ENCODE results near the gene ADAM10. TPM values are rescaled to one million over a fixed set of nuclear protein-coding genes. Genes with fewer than 3 reads are reported as not detected.

The ADAM10 gene
- total and polyA plus RNA-seq, 2 of the 8 experiments (the other 6 are each of a cell fraction or from before 2014, with no cell fraction given) = 46.5 to 163 TPM

GRCh38 chr15:58608129-58608590 is 141.3 kb downstream of the ADAM10 start:
- Histone ChIP-seq H3K79me2 (ENCODE audit: control insufficient read depth in 1 of 2, insufficient read depth in 2 of 2, low read length in 2 of 2) (no peaks in the 10 kb centered on the region), H3K18ac (ENCODE audit: extremely low read depth, low read length) (no peak overlapping the region), H4K91ac (replicated peaks; ENCODE audit: insufficient read length, low read length) (no peak overlapping the region), H3K4me3 (ENCODE audit: extremely low read depth in 1 of 4, insufficient read depth in 2 of 4, low read depth in 3 of 4, low read length in 4 of 4) (no peak overlapping the region), H3K9me3 (ENCODE audit: insufficient read depth in 2 of 2, low read depth in 1 of 2, low read length in 1 of 2) (no peaks in the 10 kb centered on the region), H3K9ac (replicated peaks in 1 of 4; ENCODE audit: extremely low read depth in 1 of 4, low read depth in 3 of 4, low read length in 3 of 4) (no peak overlapping the region), H2BK12ac (ENCODE audit: low read depth, low read length) (no peak overlapping the region), H2AFZ (ENCODE audit: low read length) (no peak overlapping the region), H3K23ac (ENCODE audit: insufficient read length) (no peak overlapping the region), H3K56ac (replicated peaks; ENCODE audit: insufficient read length, low read depth, low read length) (no peak overlapping the region), H3K14ac (ENCODE audit: insufficient read length) (no peak overlapping the region), H2BK15ac (ENCODE audit: low read length) (no peak overlapping the region), H3K4me2 (ENCODE audit: insufficient read depth in 1 of 2, low read depth in 2 of 2, low read length in 2 of 2) (no peak overlapping the region), H3K4me1 (replicated peaks in 1 of 4; ENCODE audit: control insufficient read depth in 3 of 4, insufficient read depth in 4 of 4, low read length in 3 of 4) (no peaks in the 10 kb centered on the region), H3K4ac (replicated peaks; ENCODE audit: insufficient read length, low read depth, low read length) (no peak overlapping the region), H3K27ac (ENCODE audit: low read depth, low read length) (no peak overlapping the region), H3K27me3 (replicated peaks in 1 of 4; ENCODE audit: control insufficient read depth in 3 of 4, extremely low read depth in 1 of 4, insufficient read depth in 3 of 4, low read length in 3 of 4) (no peaks in the 10 kb centered on the region), H2BK5ac (ENCODE audit: low read depth, low read length) (no peak overlapping the region), H3K79me1 (ENCODE audit: low read depth, low read length) (0 out of 2 replicates have a peak, but pooled peaks cover 4% of the 10 kb centered on the region), H2AK5ac (ENCODE audit: low read depth, low read length) (no peak overlapping the region), H4K8ac (ENCODE audit: extremely low read depth, insufficient read depth, low read length) (no peak overlapping the region), H2BK120ac (replicated peaks; ENCODE audit: low read depth, low read length) (no peak overlapping the region), H3K36me3 (ENCODE audit: control insufficient read depth in 2 of 4, insufficient read depth in 4 of 4, low read length in 3 of 4) (peaks cover 0 to 9% (median 0%) of the 10 kb centered on the region in 4 experiments; a peak in 2 of 8 replicates), H2BK20ac (ENCODE audit: low read length) (no peak overlapping the region), H4K5ac (ENCODE audit: insufficient read length, low read depth, low read length) (no peak overlapping the region), H3K23me2 (ENCODE audit: low read depth, low read length) (peaks cover 3% of the 10 kb centered on the region; the same call in 1 of the 2 replicates), H4K20me1 (replicated peaks in 1 of 2; ENCODE audit: control insufficient read depth in 1 of 2, insufficient read depth in 2 of 2, low read length in 2 of 2) (peaks cover 0 to 4% of the 10 kb centered on the region in 2 experiments)
- FAIRE-seq (no peak), DNase-seq (ENCODE audit: low read depth in 1 of 2, low spot score in 2 of 2) (no peak)
- WGBS, 2 experiments (ENCODE audit: extremely low coverage in 1 of 2, insufficient coverage in 1 of 2, insufficient read length in 1 of 2, insufficient replicate concordance in 2 of 2, low coverage in 1 of 2, low lambda C conversion rate in 2 of 2, missing lambda C conversion rate in 1 of 2) = 90% methylated on average over 5 of the region's 5 CpGs; no CpG with 5 or more reads in 1 of the 2 experiments
- CTCF ChIA-PET (ENCODE audit: partially characterized antibody) = no interaction called here
- TF ChIP-seq BRCA1 (IDR thresholded peaks at IDR 0.05; ENCODE audit: low read depth, low read length) (no peak), POLR2A (IDR thresholded peaks at IDR 0.05; ENCODE audit: control extremely low read depth in 1 of 2, low read depth in 2 of 2, low read length in 2 of 2) (no peak), CBX5 (IDR thresholded peaks at IDR 0.05; ENCODE audit: low read depth, low read length) (no peak), RBBP5 (IDR thresholded peaks at IDR 0.05; ENCODE audit: borderline replicate concordance, low read depth, low read length) (no peak), TEAD4 (IDR thresholded peaks at IDR 0.05; ENCODE audit: low read depth, low read length) (no peak), EGR1 (IDR thresholded peaks at IDR 0.05; ENCODE audit: borderline replicate concordance, low read depth, low read length) (no peak), CTCF (IDR thresholded peaks at IDR 0.05; ENCODE audit: control extremely low read depth in 1 of 3, insufficient read depth in 1 of 3, low read depth in 1 of 3, low read length in 3 of 3) (no peak), CBX8 (IDR thresholded peaks at IDR 0.05; ENCODE audit: borderline replicate concordance, low read depth, low read length) (no peak), SUZ12 (IDR thresholded peaks at IDR 0.05; ENCODE audit: low read length) (no peak), EP300 (IDR thresholded peaks at IDR 0.05; ENCODE audit: borderline replicate concordance in 1 of 2, low read depth in 2 of 2, low read length in 2 of 2) (no peak)
- POLR2A ChIA-PET (ENCODE audit: partially characterized antibody) = no interaction called here

All from H1 (cell line).